Stomach (tissue), 4 donors: ENCODE data around the gene PIWIL1.

Experiments
- POLR2A ChIP-seq, 4 donors: fragments of 450-650 bp; IDR thresholded peaks; one replicate each; pipeline ENCODE4 v1.6.1; 2016; ENCODE audit warnings: antibody characterized with exemption in 4 of 4, control low read depth in 2 of 4, mild to moderate bottlenecking in 1 of 4, moderate library complexity in 1 of 4
- TF ChIP-seq, protein P1 (sequence below), 7 experiments: fragments of 450-650 bp in 4 of 7; fragments of 200-600 bp in 3 of 7; sonication (generic) in 3 of 7; IDR thresholded peaks; one replicate each; pipeline ENCODE4 v1.5.1; 2016 to 2019; ENCODE audit warnings: antibody characterized with exemption in 7 of 7, control low read depth in 2 of 7, mild to moderate bottlenecking in 1 of 7

DNA sequence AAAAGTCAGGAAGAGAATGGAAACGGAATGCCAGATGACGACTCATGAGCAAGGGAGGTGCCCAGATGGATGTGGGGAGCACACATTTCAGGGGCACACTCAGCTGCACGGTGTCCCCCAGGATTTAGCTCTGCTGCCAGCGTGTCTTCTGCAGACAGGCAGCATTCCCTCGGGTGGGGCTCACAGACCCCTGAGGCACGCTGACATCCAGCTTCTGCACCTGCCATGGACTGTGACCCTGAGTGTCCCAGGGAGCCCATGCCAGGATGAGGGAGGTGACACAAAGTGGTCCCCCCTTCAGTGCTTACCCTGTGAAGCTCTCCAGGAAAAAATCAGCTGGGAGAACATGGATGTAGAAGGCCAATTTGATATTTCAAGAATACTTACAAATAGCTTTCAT is 84.2 kb downstream of the PIWIL1 start:
- TF ChIP-seq, protein P1, sequence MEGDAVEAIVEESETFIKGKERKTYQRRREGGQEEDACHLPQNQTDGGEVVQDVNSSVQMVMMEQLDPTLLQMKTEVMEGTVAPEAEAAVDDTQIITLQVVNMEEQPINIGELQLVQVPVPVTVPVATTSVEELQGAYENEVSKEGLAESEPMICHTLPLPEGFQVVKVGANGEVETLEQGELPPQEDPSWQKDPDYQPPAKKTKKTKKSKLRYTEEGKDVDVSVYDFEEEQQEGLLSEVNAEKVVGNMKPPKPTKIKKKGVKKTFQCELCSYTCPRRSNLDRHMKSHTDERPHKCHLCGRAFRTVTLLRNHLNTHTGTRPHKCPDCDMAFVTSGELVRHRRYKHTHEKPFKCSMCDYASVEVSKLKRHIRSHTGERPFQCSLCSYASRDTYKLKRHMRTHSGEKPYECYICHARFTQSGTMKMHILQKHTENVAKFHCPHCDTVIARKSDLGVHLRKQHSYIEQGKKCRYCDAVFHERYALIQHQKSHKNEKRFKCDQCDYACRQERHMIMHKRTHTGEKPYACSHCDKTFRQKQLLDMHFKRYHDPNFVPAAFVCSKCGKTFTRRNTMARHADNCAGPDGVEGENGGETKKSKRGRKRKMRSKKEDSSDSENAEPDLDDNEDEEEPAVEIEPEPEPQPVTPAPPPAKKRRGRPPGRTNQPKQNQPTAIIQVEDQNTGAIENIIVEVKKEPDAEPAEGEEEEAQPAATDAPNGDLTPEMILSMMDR (IDR thresholded peaks at IDR 0.05): no peak
- TF ChIP-seq POLR2A (IDR thresholded peaks at IDR 0.05): no peak
